ENCODE measurements around the gene BLVRB. TPM values are rescaled to one million over a fixed set of nuclear protein-coding genes. Genes with fewer than 3 reads are reported as not detected.

Gene BLVRB
- total RNA-seq, 1 experiment from 2014 or later: 113 TPM

DNA sequence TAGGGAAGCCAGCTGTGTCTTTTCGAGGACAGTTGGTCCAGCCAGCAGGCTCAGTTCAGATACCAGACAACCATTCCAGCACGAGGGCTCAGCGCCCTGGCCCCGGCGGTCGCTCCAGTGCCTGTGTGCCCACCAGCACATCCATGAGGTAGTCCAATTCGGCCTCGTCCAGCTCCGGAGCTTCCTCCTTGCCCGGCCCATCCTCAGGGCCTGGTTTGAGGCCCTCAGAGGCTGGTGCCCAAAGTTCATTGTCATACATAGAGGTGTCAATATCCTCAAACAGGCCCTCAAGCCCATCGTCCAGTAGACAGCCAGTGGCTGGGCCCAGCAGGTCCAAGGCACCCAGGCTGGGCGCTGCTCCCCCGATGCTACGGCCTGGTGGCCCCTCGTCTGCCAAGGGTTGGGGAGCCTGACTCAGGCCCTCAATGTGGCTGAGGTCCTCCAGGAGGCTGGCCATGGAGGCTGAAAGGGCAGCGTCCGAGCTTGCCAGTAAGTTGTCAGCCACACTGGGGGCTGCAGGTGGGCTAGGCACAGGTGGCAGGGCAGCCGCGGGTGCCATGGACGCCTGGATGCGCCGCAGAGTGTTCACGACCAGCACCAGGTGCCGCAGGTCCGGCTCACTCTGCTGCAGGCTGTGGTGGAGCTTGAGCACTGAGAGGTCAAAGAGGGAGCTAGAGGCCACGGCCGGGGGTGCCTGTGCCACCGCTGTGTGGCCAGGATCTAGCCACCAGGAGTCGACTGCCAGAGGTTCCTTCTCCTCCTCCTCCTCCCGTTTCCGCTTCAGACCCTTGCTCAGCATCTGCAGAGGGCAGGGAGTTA is 42.6 kb downstream of the BLVRB start:
- peaks cover 5 to 13% of the 10 kb centered on the region in 2 experiments; a peak in 2 of 4 replicates for H3K36me3 ChIP-seq (ENCODE audit: control insufficient read depth in 1 of 2, insufficient read depth in 2 of 2, low read length in 2 of 2)
- peak overlapping the region; percentile 96; the same call in 1 of the 2 replicates for H3K4me2 ChIP-seq (ENCODE audit: low read length)
- no peaks in the 10 kb centered on the region for H4K20me1 ChIP-seq (ENCODE audit: insufficient read depth)
- no peaks in the 10 kb centered on the region for H3K9me3 ChIP-seq (ENCODE audit: control insufficient read depth in 1 of 2, insufficient read depth in 1 of 2, low read depth in 1 of 2, low read length in 2 of 2)
- H2AFZ ChIP-seq (ENCODE audit: low read depth, low read length, poor library complexity, severe bottlenecking): no peak overlapping the region
- BruUV-seq (replicated peaks): no TSS peak
- H3K27me3 ChIP-seq (ENCODE audit: insufficient read depth, low read length): no peaks in the 10 kb centered on the region
- H3K27ac ChIP-seq (ENCODE audit: low read depth, low read length): peak overlapping the region; percentile 99
- DNase-seq (ENCODE audit: low read depth, low spot score) (no peak), ATAC-seq (no peak)
- peak overlapping the region; percentile 90; the same call in 1 of the 2 replicates for H3K9ac ChIP-seq (ENCODE audit: low read length)
- ChIA-PET CTCF (no interaction called here), POLR2A (interaction anchor here (1.5 to 2.2 kb wide), 2 partner anchors 21 to 41 kb away, joined by 4 read pairs; partner anchors contain the start of gene SERTAD3), RAD21 (ENCODE audit: low non-redundant PET in 1 of 2, low total read pairs in 2 of 2, uncharacterized antibody in 2 of 2, unreplicated experiment in 2 of 2) (interaction anchor here in 1 of 2 experiments (0.7 kb wide), 1 partner anchor 43 kb away, joined by 3 read pairs; the partner anchor contains the start of gene BLVRB)
- intact Hi-C loops (cut with micrococcal nuclease): loop anchor here (5.0 kb wide), 1 partner anchor 179 kb away; the partner anchor contains the start of gene LTBP4
- H3K9me2 ChIP-seq (ENCODE audit: insufficient read depth): no peaks in the 10 kb centered on the region
- TF ChIP-seq, protein P1, sequence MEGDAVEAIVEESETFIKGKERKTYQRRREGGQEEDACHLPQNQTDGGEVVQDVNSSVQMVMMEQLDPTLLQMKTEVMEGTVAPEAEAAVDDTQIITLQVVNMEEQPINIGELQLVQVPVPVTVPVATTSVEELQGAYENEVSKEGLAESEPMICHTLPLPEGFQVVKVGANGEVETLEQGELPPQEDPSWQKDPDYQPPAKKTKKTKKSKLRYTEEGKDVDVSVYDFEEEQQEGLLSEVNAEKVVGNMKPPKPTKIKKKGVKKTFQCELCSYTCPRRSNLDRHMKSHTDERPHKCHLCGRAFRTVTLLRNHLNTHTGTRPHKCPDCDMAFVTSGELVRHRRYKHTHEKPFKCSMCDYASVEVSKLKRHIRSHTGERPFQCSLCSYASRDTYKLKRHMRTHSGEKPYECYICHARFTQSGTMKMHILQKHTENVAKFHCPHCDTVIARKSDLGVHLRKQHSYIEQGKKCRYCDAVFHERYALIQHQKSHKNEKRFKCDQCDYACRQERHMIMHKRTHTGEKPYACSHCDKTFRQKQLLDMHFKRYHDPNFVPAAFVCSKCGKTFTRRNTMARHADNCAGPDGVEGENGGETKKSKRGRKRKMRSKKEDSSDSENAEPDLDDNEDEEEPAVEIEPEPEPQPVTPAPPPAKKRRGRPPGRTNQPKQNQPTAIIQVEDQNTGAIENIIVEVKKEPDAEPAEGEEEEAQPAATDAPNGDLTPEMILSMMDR (IDR thresholded peaks at IDR 0.05 in 2 of 3, conservative IDR thresholded peaks at IDR 0.05 in 1 of 3; ENCODE audit: borderline replicate concordance in 1 of 3, insufficient read depth in 1 of 3, low read depth in 2 of 3, low read length in 2 of 3): no peak
- no peak for TF ChIP-seq ELF1 (IDR thresholded peaks at IDR 0.05; ENCODE audit: borderline replicate concordance, low read depth)
- no peak for TF ChIP-seq POLR2AphosphoS5 (IDR thresholded peaks at IDR 0.05; ENCODE audit: low read depth, low read length)
- TF ChIP-seq TCF7L2 (IDR thresholded peaks at IDR 0.05; ENCODE audit: borderline replicate concordance, extremely low read depth, insufficient read depth, insufficient read length): no peak
- no peak for TF ChIP-seq ZFX (IDR thresholded peaks at IDR 0.05)
- TF ChIP-seq, protein P2, sequence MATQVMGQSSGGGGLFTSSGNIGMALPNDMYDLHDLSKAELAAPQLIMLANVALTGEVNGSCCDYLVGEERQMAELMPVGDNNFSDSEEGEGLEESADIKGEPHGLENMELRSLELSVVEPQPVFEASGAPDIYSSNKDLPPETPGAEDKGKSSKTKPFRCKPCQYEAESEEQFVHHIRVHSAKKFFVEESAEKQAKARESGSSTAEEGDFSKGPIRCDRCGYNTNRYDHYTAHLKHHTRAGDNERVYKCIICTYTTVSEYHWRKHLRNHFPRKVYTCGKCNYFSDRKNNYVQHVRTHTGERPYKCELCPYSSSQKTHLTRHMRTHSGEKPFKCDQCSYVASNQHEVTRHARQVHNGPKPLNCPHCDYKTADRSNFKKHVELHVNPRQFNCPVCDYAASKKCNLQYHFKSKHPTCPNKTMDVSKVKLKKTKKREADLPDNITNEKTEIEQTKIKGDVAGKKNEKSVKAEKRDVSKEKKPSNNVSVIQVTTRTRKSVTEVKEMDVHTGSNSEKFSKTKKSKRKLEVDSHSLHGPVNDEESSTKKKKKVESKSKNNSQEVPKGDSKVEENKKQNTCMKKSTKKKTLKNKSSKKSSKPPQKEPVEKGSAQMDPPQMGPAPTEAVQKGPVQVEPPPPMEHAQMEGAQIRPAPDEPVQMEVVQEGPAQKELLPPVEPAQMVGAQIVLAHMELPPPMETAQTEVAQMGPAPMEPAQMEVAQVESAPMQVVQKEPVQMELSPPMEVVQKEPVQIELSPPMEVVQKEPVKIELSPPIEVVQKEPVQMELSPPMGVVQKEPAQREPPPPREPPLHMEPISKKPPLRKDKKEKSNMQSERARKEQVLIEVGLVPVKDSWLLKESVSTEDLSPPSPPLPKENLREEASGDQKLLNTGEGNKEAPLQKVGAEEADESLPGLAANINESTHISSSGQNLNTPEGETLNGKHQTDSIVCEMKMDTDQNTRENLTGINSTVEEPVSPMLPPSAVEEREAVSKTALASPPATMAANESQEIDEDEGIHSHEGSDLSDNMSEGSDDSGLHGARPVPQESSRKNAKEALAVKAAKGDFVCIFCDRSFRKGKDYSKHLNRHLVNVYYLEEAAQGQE (IDR thresholded peaks at IDR 0.05; ENCODE audit: low read depth): no peak
- TF ChIP-seq, protein P3, sequence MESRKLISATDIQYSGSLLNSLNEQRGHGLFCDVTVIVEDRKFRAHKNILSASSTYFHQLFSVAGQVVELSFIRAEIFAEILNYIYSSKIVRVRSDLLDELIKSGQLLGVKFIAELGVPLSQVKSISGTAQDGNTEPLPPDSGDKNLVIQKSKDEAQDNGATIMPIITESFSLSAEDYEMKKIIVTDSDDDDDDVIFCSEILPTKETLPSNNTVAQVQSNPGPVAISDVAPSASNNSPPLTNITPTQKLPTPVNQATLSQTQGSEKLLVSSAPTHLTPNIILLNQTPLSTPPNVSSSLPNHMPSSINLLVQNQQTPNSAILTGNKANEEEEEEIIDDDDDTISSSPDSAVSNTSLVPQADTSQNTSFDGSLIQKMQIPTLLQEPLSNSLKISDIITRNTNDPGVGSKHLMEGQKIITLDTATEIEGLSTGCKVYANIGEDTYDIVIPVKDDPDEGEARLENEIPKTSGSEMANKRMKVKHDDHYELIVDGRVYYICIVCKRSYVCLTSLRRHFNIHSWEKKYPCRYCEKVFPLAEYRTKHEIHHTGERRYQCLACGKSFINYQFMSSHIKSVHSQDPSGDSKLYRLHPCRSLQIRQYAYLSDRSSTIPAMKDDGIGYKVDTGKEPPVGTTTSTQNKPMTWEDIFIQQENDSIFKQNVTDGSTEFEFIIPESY (IDR thresholded peaks at IDR 0.05; ENCODE audit: extremely low read depth, insufficient replicate concordance, low read length): no peak
- no peak for TF ChIP-seq SIN3A (IDR thresholded peaks at IDR 0.05; ENCODE audit: low read depth)
- no peak for TF ChIP-seq ZNF274 (IDR thresholded peaks at IDR 0.05; ENCODE audit: low read depth, low read length)
- H3K79me2 ChIP-seq (ENCODE audit: insufficient read depth, low read length): peaks cover 35% of the 10 kb centered on the region
- H3K4me3 ChIP-seq (replicated peaks in 1 of 2; ENCODE audit: low read depth in 1 of 2, low read length in 2 of 2): no peak overlapping the region
- H3K4me1 ChIP-seq (ENCODE audit: control insufficient read depth in 1 of 2, insufficient read depth in 2 of 2, low read length in 2 of 2): peaks cover 25 to 70% of the 10 kb centered on the region in 2 experiments
